WTC11 (cell line): ENCODE data around the gene CHID1. TPM values are rescaled to one million over a fixed set of nuclear protein-coding genes. Genes with fewer than 3 reads are reported as not detected.

Experiments
- ATAC-seq: fragments of 200-7000 bp; cut with Tn5 transposase; 2 replicates; pipeline ENCODE4 v1.10.0; 2021; ENCODE audit warnings: mild to moderate bottlenecking, moderate library complexity
- CTCF ChIA-PET: fragments of 300-600 bp; sonication (Branson Sonifier 250); formaldehyde crosslinking; loops from one replicate; lab custom pipeline; 2021; ENCODE audit warnings: antibody characterized with exemption; lab: Charles Lee
- POLR2A ChIA-PET: fragments of 350-600 bp; sonication (Branson Sonifier 250); formaldehyde crosslinking; loops from one replicate; lab custom pipeline; 2021; ENCODE audit warnings: antibody characterized with exemption; lab: Charles Lee
- DNase-seq: peaks from one replicate; pipeline ENCODE4 v3.0.0; 2021; ENCODE audit warnings: low spot score
- H3K27ac Mint-ChIP-seq: 2 replicates; pipeline ENCODE4 v1.8.0; 2021; ENCODE audit warnings: mixed read lengths
- H3K27me3 Mint-ChIP-seq: 2 replicates; pipeline ENCODE4 v1.8.0; 2021; ENCODE audit warnings: low read depth, mild to moderate bottlenecking, moderate library complexity, mixed read lengths
- H3K36me3 Mint-ChIP-seq: 2 replicates; pipeline ENCODE4 v1.8.0; 2021; ENCODE audit warnings: mixed read lengths
- H3K4me1 Mint-ChIP-seq: 2 replicates; pipeline ENCODE4 v1.8.0; 2022; ENCODE audit warnings: mixed read lengths
- H3K4me3 Mint-ChIP-seq: 2 replicates; pipeline ENCODE4 v1.8.0; 2021; ENCODE audit warnings: mild to moderate bottlenecking, moderate library complexity, mixed read lengths
- H3K9me3 Mint-ChIP-seq: 2 replicates; pipeline ENCODE4 v1.8.0; 2021; ENCODE audit warnings: mixed read lengths
- CDX4 ChIP-seq: fragments of 250-450 bp; sonication (Bioruptor Pico); IDR thresholded peaks from 2 replicates; pipeline ENCODE4 v1.9.0; 2021; ENCODE audit warnings: moderate library complexity, mild to moderate bottlenecking, inconsistent platforms, borderline replicate concordance
- CTCF ChIP-seq: fragments of 200-600 bp; IDR thresholded peaks from 2 replicates; pipeline ENCODE4 v1.8.0; 2022; ENCODE audit warnings: antibody characterized with exemption
- E2F4 ChIP-seq: sonication (generic); formaldehyde crosslinking; IDR thresholded peaks from 2 replicates; pipeline ENCODE4 v1.8.1; 2022; ENCODE audit warnings: low read depth, mild to moderate bottlenecking, moderate library complexity, missing genetic modification reagents, borderline replicate concordance
- ERG ChIP-seq: fragments of 250-450 bp; sonication (Bioruptor Pico); IDR thresholded peaks from 2 replicates; pipeline ENCODE4 v1.8.0; 2021; ENCODE audit warnings: mild to moderate bottlenecking
- ETV6 ChIP-seq: sonication (generic); formaldehyde crosslinking; IDR thresholded peaks from 2 replicates; pipeline ENCODE4 v1.8.1; 2022; ENCODE audit warnings: mild to moderate bottlenecking, missing genetic modification reagents
- GRHL2 ChIP-seq: fragments of 250-450 bp; sonication (Bioruptor Pico); IDR thresholded peaks from 2 replicates; pipeline ENCODE4 v1.8.0; 2022; ENCODE audit warnings: mild to moderate bottlenecking, moderate library complexity; ENCODE audit not compliant: insufficient replicate concordance, severe bottlenecking
- JAZF1 ChIP-seq: fragments of 250-450 bp; sonication (Bioruptor Pico); IDR thresholded peaks from 2 replicates; pipeline ENCODE4 v1.9.0; 2021; ENCODE audit warnings: moderate library complexity, mild to moderate bottlenecking, inconsistent platforms
- MLX ChIP-seq: sonication (generic); formaldehyde crosslinking; IDR thresholded peaks from 2 replicates; pipeline ENCODE4 v1.8.1; 2023; ENCODE audit warnings: mild to moderate bottlenecking, missing genetic modification reagents, moderate library complexity
- NFATC4 ChIP-seq: fragments of 250-450 bp; sonication (Bioruptor Pico); IDR thresholded peaks from 2 replicates; pipeline ENCODE4 v1.9.0; 2021; ENCODE audit warnings: mild to moderate bottlenecking
- NFE2L1 ChIP-seq: sonication (generic); formaldehyde crosslinking; IDR thresholded peaks from 2 replicates; pipeline ENCODE4 v1.8.1; 2023; ENCODE audit warnings: missing genetic modification reagents
- NR1H2 ChIP-seq: sonication (generic); formaldehyde crosslinking; IDR thresholded peaks from 2 replicates; pipeline ENCODE4 v1.9.0; 2021; ENCODE audit warnings: mild to moderate bottlenecking, moderate library complexity, missing genetic modification reagents
- NR2C2 ChIP-seq: sonication (generic); formaldehyde crosslinking; IDR thresholded peaks from 2 replicates; pipeline ENCODE4 v1.8.0; 2022; ENCODE audit warnings: mild to moderate bottlenecking, missing genetic modification reagents
- OVOL2 ChIP-seq: fragments of 250-450 bp; sonication (Bioruptor Pico); IDR thresholded peaks from 2 replicates; pipeline ENCODE4 v1.9.0; 2021; ENCODE audit warnings: mild to moderate bottlenecking, borderline replicate concordance
- PRDM15 ChIP-seq: sonication (generic); formaldehyde crosslinking; IDR thresholded peaks from 2 replicates; pipeline ENCODE4 v1.8.0; 2022; ENCODE audit warnings: missing genetic modification reagents
- SMAD3 ChIP-seq: sonication (generic); formaldehyde crosslinking; IDR thresholded peaks from 2 replicates; pipeline ENCODE4 v1.8.0; 2022; ENCODE audit warnings: missing genetic modification reagents, mild to moderate bottlenecking, borderline replicate concordance
- SMAD4 ChIP-seq: sonication (generic); formaldehyde crosslinking; IDR thresholded peaks from 2 replicates; pipeline ENCODE4 v1.8.0; 2022; ENCODE audit warnings: mild to moderate bottlenecking, missing genetic modification reagents
- SP1 ChIP-seq: sonication (generic); formaldehyde crosslinking; conservative IDR thresholded peaks from 2 replicates; pipeline ENCODE4 v1.8.1; 2022; ENCODE audit warnings: missing genetic modification reagents
- TCF7 ChIP-seq: sonication (generic); formaldehyde crosslinking; IDR thresholded peaks from 2 replicates; pipeline ENCODE4 v1.8.0; 2022; ENCODE audit warnings: mild to moderate bottlenecking, low read depth, missing genetic modification reagents, moderate library complexity
- TEAD4 ChIP-seq: sonication (generic); formaldehyde crosslinking; IDR thresholded peaks from 2 replicates; pipeline ENCODE4 v1.8.0; 2022; ENCODE audit warnings: mild to moderate bottlenecking, missing genetic modification reagents
- TP53 ChIP-seq: sonication (generic); formaldehyde crosslinking; IDR thresholded peaks from 2 replicates; pipeline ENCODE4 v1.8.1; 2023; ENCODE audit warnings: mild to moderate bottlenecking, missing genetic modification reagents
- ZBTB21 ChIP-seq: sonication (generic); formaldehyde crosslinking; IDR thresholded peaks from 2 replicates; pipeline ENCODE4 v1.8.1; 2023; ENCODE audit warnings: mild to moderate bottlenecking, missing genetic modification reagents, borderline replicate concordance
- ZMAT4 ChIP-seq: fragments of 250-450 bp; sonication (Bioruptor Pico); IDR thresholded peaks from 2 replicates; pipeline ENCODE4 v1.9.0; 2021; ENCODE audit warnings: mild to moderate bottlenecking
- ZNF138 ChIP-seq: sonication (generic); formaldehyde crosslinking; conservative IDR thresholded peaks from 2 replicates; pipeline ENCODE4 v1.8.1; 2022; ENCODE audit warnings: mild to moderate bottlenecking, moderate library complexity, missing genetic modification reagents
- ZNF219 ChIP-seq: sonication (generic); formaldehyde crosslinking; IDR thresholded peaks from 2 replicates; pipeline ENCODE4 v1.8.0; 2023; ENCODE audit warnings: missing genetic modification reagents, mild to moderate bottlenecking, borderline replicate concordance
- ZNF232 ChIP-seq: sonication (generic); formaldehyde crosslinking; IDR thresholded peaks from 2 replicates; pipeline ENCODE4 v1.8.0; 2022; ENCODE audit warnings: mild to moderate bottlenecking, missing genetic modification reagents
- ZSCAN18 ChIP-seq: fragments of 250-450 bp; sonication (Bioruptor Pico); IDR thresholded peaks from 2 replicates; pipeline ENCODE4 v2.1.2; 2022; ENCODE audit warnings: mild to moderate bottlenecking, moderate library complexity
- total RNA-seq: library from RNA; stranded (reverse); gene quantifications from 3 replicates; pipeline ENCODE4 v1.2.3, GENCODE V29; 2021

Gene CHID1
- total RNA-seq, 1 experiment from 2014 or later: 92.8 TPM

GRCh38 chr11:819129-819931, 91.3 kb downstream of the CHID1 start:
- ChIA-PET CTCF (interaction anchor here (0.8 to 2.7 kb wide), 14 partner anchors 10 to 244 kb away, joined by 3 to 26 read pairs (median 4); partner anchors contain the start of genes AP2A2 and CRACR2B), POLR2A (interaction anchor here (1.1 to 3.4 kb wide), 7 partner anchors 10 to 29 kb away, joined by 3 to 38 read pairs (median 6); partner anchors contain the start of genes CD151, CEND1, CRACR2B and RPLP2)
- Mint-ChIP-seq H3K9me3 (no peaks in the 10 kb centered on the region), H3K36me3 (no peaks in the 10 kb centered on the region), H3K27me3 (no peaks in the 10 kb centered on the region), H3K4me3 (peak overlapping the region; percentile 72), H3K27ac (no peak overlapping the region), H3K4me1 (peaks cover 5% of the 10 kb centered on the region)
- peak; percentile 93 for DNase-seq
- ATAC-seq: peak; percentile 63
- no peak for TF ChIP-seq ERG (CRISPR knock-in tag)
- 0 out of 2 replicates have a peak, but pooled peaks have one; percentile 33 for TF ChIP-seq NFATC4 (CRISPR knock-in tag)
- no peak for TF ChIP-seq E2F4
- no peak for TF ChIP-seq GRHL2 (CRISPR knock-in tag)
- peak; percentile 87; the same call in 1 of the 2 replicates for TF ChIP-seq SP1 (CRISPR knock-in tag)
- no peak for TF ChIP-seq CDX4
- no peak for TF ChIP-seq NR2C2 (CRISPR knock-in tag)
- no peak for TF ChIP-seq CTCF
- TF ChIP-seq PRDM15: no peak
- no peak for TF ChIP-seq ZSCAN18 (CRISPR knock-in tag)
- TF ChIP-seq NFE2L1 (CRISPR knock-in tag): no peak
- TF ChIP-seq ZBTB21 (CRISPR knock-in tag): no peak
- TF ChIP-seq ETV6 (CRISPR knock-in tag): peak; percentile 35; the same call in 1 of the 2 replicates
- TF ChIP-seq SMAD4 (CRISPR knock-in tag): no peak
- TF ChIP-seq TEAD4: no peak
- TF ChIP-seq ZNF232 (CRISPR knock-in tag): no peak
- TF ChIP-seq ZNF138 (CRISPR knock-in tag): no peak
- no peak for TF ChIP-seq SMAD3 (CRISPR knock-in tag)
- TF ChIP-seq NR1H2 (CRISPR knock-in tag): no peak
- no peak for TF ChIP-seq JAZF1
- TF ChIP-seq ZMAT4: no peak
- no peak for TF ChIP-seq OVOL2 (CRISPR knock-in tag)
- no peak for TF ChIP-seq MLX (CRISPR knock-in tag)
- TF ChIP-seq TP53 (CRISPR knock-in tag): no peak
- no peak; the same call in 1 of the 2 replicates for TF ChIP-seq TCF7 (CRISPR knock-in tag)
- TF ChIP-seq ZNF219 (CRISPR knock-in tag): no peak; the same call in 1 of the 2 replicates
